ENCODE measurements around the gene PAFAH1B1.

DNA sequence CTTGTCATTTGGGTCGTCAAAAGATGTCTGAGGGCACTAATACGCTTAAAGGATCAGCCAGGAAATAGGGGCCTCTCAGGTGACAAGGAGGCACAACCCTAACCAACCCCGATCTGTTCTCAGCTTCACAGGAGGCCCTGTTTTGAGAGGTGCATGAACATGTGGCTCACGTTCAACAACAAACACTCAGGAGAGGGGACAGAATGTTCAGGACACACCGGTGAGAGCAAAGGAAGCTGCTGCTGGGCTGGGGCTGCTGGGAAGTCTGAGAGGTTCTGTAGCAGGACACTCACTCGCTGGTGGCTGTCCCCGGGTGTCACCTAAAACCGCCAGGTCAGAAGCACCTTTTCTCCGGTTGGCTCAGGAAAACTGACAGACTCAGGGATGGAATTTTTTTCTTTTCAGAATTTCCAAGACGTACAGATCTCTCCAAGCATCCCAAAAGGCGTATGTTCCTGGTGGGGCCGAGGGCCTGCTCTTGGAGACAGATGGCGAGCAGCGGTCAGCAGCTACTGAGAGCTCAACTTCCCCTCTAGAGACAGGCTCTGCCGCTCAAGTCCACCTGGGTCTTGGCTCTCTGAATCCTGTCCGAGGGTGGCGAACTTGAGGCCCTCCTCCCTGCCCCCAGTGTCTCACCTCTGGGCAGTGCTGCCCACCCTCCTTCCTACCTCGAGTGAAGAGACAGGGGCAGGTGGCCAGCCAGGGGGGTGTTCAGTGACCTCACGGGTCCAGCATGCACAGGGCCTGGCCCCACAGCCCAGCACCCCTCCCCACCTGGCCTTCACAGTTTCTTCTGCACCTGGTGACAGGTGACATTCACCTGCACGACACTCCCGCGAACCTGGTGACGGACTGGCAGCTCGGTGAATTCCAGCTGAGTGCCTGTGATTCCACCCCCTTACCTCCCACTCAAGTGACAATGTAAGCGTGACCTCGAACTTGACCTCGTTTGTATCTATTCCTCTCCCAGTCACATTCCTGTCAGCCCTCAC is 95.2 kb downstream of the PAFAH1B1 start:
- TF ChIP-seq CTCF (IDR thresholded peaks at IDR 0.05; ENCODE audit: insufficient read depth, low read length), result no peak
- no peak for TF ChIP-seq REST (IDR thresholded peaks at IDR 0.05; ENCODE audit: insufficient replicate concordance, low read depth)
